Putamen (tissue), 1 donor: Measurements from ENCODE around the gene PCDHGA10.
"Not testable (repeated sequence)": the region's sequence is repeated elsewhere in the genome, so short reads cannot be mapped to it uniquely, and the experiment has no call there.

Experiments
- DNase-seq: peaks from one replicate; pipeline ENCODE4 v3.0.0-alpha.2; 2016; ENCODE audit warnings: low spot score

The PCDHGA10 gene

DNA sequence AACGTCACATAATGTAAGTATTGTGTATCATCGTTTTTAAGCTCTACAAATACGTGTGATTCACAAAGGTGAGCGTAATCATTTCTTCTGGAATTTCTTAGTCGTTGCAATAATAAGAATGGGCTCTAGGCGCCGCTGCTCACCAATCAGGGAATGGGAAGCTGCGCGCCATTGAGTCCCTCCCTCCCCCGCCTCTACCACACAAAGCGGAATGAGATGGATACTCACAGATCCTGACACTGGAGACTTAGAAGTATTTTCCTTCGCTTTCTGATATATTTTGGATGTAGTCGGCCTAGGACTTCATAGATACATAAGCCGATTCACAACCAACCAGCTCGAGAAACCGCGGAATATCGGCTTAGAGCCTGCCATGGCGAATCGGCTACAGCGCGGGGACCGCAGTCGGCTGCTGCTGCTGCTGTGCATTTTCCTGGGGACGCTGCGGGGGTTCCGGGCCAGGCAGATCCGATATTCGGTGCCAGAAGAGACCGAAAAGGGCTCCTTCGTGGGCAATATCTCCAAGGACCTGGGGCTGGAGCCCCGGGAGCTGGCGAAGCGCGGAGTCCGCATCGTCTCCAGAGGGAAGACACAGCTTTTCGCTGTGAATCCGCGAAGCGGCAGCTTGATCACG, 8.2 kb downstream of the PCDHGA10 start, which contains the start of gene PCDHGA11:
TSS of gene PCDHGA11 (plus strand) at position 197 of the 634 bp plus-strand sequence. CDS start at position 374, 177 bp downstream.
- no peak for DNase-seq

DNA sequence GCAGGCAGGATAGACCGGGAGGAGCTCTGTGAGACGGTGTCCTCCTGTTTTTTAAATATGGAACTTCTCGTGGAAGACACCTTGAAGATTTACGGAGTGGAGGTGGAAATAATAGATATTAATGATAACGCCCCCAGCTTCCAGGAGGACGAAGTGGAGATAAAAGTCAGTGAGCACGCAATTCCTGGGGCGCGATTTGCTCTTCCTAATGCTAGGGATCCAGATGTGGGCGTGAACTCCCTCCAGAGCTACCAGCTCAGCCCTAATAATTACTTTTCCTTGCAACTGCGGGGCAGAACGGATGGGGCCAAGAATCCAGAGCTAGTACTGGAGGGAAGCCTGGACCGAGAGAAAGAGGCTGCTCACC, 8.7 kb downstream of the PCDHGA10 start:
- no peak for DNase-seq

DNA sequence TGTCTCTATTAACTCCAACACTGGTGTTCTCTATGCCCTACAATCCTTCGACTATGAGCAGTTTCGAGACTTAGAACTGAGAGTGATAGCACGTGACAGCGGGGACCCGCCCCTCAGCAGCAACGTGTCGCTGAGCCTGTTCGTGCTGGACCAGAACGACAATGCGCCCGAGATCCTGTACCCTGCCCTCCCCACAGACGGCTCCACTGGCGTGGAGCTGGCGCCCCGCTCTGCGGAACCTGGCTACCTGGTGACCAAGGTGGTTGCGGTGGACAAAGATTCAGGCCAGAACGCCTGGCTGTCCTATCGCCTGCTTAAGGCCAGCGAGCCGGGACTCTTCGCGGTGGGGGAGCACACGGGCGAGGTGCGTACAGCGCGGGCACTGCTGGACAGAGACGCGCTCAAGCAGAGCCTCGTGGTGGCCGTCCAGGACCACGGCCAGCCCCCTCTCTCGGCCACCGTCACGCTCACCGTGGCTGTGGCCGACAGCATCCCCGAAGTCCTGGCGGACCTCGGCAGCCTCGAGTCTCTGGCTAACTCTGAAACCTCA, 10.0 kb downstream of the PCDHGA10 start:
- no peak for DNase-seq

DNA sequence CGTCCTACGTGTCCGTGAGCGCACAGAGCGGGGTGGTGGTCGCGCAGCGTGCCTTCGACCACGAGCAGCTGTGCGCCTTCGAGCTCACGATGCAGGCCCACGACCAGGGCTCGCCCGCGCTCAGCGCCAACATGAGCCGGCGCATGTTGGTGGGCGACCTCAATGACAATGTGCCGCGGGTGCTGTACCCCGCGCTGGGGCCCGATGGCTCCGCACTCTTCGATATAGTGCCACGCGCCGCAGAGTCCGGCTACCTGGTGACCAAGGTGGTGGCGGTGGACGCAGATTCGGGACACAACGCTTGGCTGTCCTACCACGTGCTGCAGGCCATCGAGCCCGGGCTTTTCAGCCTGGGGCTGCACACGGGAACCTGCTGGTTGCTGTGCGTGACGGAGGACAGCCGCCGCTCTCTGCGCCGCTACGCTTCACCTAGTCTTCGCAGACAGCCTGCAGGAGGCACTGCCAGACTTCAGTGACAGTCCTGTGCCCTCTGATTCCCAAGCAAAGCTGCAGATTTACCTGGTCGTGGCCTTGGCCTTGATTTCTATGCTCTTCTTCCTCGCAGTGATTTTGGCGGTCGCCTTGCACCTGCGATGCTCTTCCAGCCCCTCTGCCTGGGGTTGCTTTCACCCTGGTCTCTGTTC, 15.1 kb downstream of the PCDHGA10 start:
- DNase-seq = no peak

DNA sequence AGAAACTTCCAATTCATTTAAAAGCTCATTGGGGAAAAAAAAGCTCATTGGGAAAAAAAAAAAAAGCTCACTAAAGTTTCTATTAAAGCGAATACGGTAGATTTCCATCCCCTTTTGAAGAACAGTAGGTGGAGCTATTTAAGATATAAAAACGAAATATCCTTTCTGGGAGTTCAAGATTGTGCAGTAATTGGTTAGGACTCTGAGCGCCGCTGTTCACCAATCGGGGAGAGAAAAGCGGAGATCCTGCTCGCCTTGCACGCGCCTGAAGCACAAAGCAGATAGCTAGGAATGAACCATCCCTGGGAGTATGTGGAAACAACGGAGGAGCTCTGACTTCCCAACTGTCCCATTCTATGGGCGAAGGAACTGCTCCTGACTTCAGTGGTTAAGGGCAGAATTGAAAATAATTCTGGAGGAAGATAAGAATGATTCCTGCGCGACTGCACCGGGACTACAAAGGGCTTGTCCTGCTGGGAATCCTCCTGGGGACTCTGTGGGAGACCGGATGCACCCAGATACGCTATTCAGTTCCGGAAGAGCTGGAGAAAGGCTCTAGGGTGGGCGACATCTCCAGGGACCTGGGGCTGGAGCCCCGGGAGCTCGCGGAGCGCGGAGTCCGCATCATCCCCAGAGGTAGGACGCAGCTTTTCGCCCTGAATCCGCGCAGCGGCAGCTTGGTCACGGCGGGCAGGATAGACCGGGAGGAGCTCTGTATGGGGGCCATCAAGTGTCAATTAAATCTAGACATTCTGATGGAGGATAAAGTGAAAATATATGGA, 17.7 kb downstream of the PCDHGA10 start, which contains the start of gene PCDHGA12:
TSS of gene PCDHGA12 (plus strand) at position 176 of the 782 bp plus-strand sequence. CDS start at position 429, 253 bp downstream.
- peak; percentile 16 for DNase-seq

DNA sequence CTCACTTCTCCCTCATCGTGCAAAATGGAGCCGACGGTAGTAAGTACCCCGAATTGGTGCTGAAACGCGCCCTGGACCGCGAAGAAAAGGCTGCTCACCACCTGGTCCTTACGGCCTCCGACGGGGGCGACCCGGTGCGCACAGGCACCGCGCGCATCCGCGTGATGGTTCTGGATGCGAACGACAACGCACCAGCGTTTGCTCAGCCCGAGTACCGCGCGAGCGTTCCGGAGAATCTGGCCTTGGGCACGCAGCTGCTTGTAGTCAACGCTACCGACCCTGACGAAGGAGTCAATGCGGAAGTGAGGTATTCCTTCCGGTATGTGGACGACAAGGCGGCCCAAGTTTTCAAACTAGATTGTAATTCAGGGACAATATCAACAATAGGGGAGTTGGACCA, 18.5 kb downstream of the PCDHGA10 start:
- no peak for DNase-seq

DNA sequence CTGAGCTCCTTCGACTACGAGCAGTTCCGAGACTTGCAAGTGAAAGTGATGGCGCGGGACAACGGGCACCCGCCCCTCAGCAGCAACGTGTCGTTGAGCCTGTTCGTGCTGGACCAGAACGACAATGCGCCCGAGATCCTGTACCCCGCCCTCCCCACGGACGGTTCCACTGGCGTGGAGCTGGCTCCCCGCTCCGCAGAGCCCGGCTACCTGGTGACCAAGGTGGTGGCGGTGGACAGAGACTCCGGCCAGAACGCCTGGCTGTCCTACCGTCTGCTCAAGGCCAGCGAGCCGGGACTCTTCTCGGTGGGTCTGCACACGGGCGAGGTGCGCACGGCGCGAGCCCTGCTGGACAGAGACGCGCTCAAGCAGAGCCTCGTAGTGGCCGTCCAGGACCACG, 19.5 kb downstream of the PCDHGA10 start:
- DNase-seq = not testable (repeated sequence)

DNA sequence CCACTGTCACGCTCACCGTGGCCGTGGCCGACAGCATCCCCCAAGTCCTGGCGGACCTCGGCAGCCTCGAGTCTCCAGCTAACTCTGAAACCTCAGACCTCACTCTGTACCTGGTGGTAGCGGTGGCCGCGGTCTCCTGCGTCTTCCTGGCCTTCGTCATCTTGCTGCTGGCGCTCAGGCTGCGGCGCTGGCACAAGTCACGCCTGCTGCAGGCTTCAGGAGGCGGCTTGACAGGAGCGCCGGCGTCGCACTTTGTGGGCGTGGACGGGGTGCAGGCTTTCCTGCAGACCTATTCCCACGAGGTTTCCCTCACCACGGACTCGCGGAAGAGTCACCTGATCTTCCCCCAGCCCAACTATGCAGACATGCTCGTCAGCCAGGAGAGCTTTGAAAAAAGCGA, 19.9 kb downstream of the PCDHGA10 start:
- DNase-seq = not testable (repeated sequence)

DNA sequence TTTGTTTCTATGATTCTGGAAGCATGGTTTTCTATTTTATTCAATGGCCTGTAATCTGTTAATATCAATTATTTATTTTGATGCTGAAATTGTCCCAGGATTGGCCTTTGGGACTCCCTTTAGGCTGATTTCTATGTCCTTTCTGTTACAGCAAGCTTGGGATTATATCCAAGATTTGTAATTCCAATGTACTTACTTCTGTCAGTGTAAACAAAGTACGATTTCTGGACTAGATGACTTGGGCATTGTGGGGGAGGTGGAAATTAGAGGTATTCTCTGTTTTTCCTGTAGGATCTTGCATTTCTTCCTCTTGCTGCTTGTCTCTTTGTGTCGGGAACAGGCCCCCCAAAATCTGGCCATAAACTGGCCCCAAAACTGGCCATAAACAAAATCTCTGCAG, 21.2 kb downstream of the PCDHGA10 start:
- no peak for DNase-seq

DNA sequence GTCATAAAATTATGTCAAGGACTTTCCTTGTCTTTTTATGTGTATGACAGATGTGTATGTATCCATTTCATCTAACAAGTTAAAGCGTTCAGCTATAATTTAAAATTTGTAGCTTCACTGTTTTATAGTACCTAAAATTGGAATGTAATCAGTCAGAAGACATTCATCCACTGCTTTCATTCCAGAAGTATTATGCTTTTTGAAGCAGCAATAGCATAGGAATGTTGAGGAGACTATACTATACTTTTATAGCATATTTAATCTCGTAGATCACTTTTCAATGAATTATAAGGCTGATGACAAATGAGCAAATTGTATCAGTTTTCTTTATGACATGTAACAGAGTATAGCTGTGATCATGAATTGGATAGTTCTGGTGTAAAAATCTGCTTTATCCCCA, 24.4 kb downstream of the PCDHGA10 start:
- DNase-seq = no peak

DNA sequence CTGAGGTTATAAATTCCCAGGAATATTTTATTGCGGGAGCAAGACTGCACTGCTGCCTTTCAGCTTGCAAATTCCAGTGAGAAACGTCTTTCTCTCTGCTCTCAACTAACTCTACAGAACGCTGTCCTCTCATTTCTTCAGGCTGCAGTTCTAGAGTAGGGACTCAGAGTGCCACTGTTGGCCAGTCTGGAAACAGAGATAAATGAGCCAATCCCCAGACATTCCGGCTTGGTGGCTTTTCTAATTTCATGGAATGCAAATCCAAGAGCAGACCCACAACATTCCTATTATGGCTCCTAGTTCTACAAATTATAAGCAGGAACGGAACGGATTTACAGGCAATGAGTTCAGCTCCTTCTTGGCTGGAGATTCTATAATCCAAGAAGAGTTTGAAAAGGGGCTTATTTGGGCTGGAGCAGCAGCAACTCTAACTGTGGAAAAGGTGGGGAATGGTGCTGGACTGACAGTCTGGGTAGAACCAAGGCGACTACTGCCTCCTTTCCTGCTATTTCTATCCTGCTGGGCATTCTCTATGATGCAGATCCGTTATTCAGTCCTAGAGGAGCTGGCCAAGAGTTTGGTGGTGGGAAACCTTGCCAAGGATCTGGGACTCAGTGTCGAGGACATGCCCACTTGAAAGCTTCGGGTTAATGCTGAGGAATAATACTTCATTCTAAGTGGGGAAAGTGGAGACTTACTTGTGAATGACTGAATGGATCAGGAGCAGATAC, 26.8 kb downstream of the PCDHGA10 start:
- no peak for DNase-seq

DNA sequence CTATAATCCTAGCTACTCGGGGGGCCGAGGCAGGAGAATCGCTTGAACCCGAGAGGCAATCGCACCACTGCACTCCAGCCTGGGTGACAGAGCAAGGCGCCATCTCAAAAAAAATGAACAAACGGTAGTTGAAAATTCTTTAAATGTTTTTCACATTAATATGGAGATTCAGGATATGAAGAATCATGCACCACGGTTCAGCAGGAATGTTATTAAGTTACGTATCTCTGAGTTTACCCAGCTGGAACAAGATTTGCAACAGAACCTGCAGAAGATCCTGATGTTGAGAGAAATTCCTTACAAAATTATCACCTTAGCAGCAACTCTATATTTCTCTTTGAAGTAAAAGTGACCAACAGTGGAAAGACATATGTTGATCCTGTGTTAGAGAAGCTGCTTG, 27.6 kb downstream of the PCDHGA10 start:
- DNase-seq = no peak

DNA sequence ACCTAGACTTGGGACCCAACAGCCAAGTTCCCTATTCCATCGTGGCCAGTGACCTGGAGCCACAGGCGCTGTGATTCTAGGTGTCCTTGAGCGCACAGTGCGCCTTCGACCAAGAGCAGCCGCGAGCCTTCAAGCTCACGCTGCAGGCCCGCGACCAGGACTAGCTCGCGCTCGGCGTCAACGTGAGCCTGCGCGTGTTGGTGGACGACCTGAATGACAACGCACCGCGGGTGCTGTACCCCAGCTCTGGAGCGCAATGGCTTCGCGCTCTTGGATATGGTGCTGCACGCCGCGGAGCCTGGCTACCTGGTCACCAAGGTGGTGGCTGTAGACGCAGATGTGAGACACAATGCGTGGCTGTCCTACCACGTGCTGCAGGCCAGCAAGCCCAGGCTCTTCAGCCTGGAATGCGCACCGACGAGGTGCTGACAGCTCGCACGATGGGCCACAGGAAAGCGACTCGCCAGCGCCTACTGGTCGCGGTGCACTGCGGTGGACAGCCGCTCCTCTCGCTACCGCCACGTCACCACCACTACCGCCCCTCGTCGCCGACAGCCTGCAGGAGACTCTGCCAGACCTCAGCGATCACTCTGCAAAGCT, 28.9 kb downstream of the PCDHGA10 start:
- DNase-seq = no peak

DNA sequence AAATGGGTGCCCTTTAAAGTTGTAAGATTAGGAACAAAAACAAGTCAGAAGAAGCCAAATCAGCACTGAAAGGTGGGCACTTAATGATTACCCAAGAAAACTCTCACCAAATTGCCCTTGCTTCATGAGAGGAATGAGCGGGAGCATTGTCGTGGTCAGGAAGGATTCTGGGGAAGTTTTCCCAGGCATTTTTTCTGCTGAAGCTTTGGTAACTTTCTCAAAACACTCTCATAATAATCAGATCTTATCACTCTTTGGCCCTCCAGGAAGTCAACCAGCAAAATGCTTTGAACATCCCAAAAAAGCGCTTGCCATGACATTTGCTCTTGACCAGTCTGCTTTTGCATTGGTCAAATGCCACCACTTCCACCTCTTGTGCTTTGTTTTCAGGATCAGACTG, 52.6 kb downstream of the PCDHGA10 start:
- no peak for DNase-seq
